Endothelial cell of umbilical vein (primary cell): ENCODE data around the gene ADORA2A.

ENCODE experiments used
- CTCF ChIP-seq, 2 donors: IDR thresholded peaks; 1 replicate in 1 of 2; 2 replicates in 1 of 2; pipeline ENCODE4 v1.5.1; 2011; ENCODE audit warnings: low read length in 2 of 2, mild to moderate bottlenecking in 2 of 2, moderate library complexity in 2 of 2, control low read depth in 1 of 2, inconsistent platforms in 1 of 2, low read depth in 1 of 2; ENCODE audit not compliant: insufficient read depth in 1 of 2; ENCODE audit errors: extremely low read depth in 1 of 2
- EZH2 ChIP-seq: IDR thresholded peaks from 2 replicates; pipeline ENCODE4 v1.6.1; 2012; ENCODE audit warnings: borderline replicate concordance, low read depth, mild to moderate bottlenecking, moderate library complexity, low read length, inconsistent platforms; ENCODE audit not compliant: severe bottlenecking
- GATA2 ChIP-seq: IDR thresholded peaks from 2 replicates; pipeline ENCODE4 v1.7.0; 2011; ENCODE audit warnings: low read depth, mild to moderate bottlenecking, moderate library complexity, mixed read lengths, low read length; ENCODE audit not compliant: insufficient read length, insufficient read depth
- POLR2A ChIP-seq: IDR thresholded peaks from 2 replicates; pipeline ENCODE4 v1.6.1; 2012; ENCODE audit warnings: low read depth, mild to moderate bottlenecking, control low read depth, low read length
- POLR2AphosphoS5 ChIP-seq: IDR thresholded peaks from 2 replicates; pipeline ENCODE4 v1.6.1; 2012; ENCODE audit warnings: low read depth, mild to moderate bottlenecking, control low read depth, low read length, moderate library complexity; ENCODE audit not compliant: insufficient read depth

GRCh38 chr22:24482575-24482974, 55.2 kb downstream of the ADORA2A start:
- TF ChIP-seq POLR2A (no peak), CTCF (IDR thresholded peaks at IDR 0.05; ENCODE audit: extremely low read depth in 1 of 2, insufficient read depth in 1 of 2, low read depth in 1 of 2, low read length in 2 of 2) (no peak), POLR2AphosphoS5 (no peak), EZH2 (no peak), GATA2 (peak; percentile 8)
